Adipose tissue (tissue), 3 donors: ENCODE results near the gene NNMT. TPM values are rescaled to one million over a fixed set of nuclear protein-coding genes. Genes with fewer than 3 reads are reported as not detected.

Source experiments
- H3K27ac ChIP-seq: one replicate; pipeline ENCODE4 v1.5.1; 2013; ENCODE audit warnings: low read depth, low read length
- WGBS, 3 donors: extraction: QIAGEN DNeasy Blood & Tissue Kit; methylation state at CpG; one replicate each; pipeline ENCODE4 v1.1.7; 2013; 5-methylcytosine and 5-hydroxymethylcytosine counted together
- polyA plus RNA-seq, 3 donors: library from polyadenylated mRNA; stranded (reverse); fragments of 200-250 nt; gene quantifications; one replicate each; pipeline ENCODE4 v1.2.3, GENCODE V29; 2013
- donor health status: healthy with polysubstance abuse.
- donor health status: Bipolar disorder and iron deficiency.
- donor health status: healthy.

The NNMT gene
- polyA plus RNA-seq, 3 donors = 93.2 to 1,953 (median 1,163) TPM

DNA sequence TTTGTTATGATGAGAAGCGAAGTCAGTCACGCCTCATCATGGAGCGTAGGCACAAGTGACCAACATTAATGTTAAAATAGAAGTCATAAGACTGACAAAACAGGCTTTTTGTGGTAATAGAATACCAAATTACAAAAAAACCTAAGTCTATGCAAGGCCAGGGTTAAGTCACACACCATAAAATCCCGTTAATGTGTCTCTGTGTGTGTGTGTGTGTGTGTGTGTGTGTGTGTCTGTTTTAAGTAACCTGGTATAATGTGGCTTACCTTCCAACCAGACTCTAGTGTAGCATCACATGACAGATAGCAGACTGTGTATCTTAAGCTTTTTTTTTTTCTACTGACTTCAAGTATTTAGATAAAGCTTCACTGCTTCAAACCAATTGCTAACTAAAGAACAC, 66.1 kb downstream of the NNMT start:
- no peak overlapping the region for H3K27ac ChIP-seq
- WGBS, 3 donors = 82 to 91% (median 83%) methylated on average over 4 of the region's 4 CpGs

DNA sequence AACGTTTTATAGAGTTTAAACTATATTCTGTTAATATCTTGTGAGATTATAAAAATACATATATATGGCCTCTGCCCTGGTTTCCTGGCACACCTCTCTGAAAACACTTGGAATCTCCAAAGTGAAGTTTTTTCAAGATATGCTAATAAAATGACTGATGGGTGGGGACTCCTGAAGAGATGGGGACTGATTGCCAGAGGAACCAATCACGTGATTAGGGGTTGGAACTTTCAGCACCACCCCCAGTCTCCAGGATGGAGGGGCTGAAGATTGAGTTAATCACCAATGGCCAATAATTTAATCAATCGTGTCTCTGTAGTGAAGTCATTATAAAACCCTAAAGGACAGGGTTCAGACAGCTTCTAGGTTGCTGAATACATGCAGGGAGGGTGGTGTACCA, 66.8 kb downstream of the NNMT start:
- H3K27ac ChIP-seq = no peak overlapping the region
- 46 to 68% (median 66%) methylated on average over 3 of the region's 3 CpGs for WGBS, 3 donors

Other genes starting within 250 kb of the NNMT start
- gene ZBTB16, start 236.7 kb upstream of the NNMT start, polyA plus RNA-seq = 10 to 100 TPM; 30.4 to 68.2 (median 43.1) TPM
- 10 to 100 TPM in 1 of 3 donors, 1 to 10 TPM in 2; 6.4 to 10.1 (median 6.9) TPM for gene C11orf71, start 104.1 kb downstream of the NNMT start, polyA plus RNA-seq
- gene RBM7, start 104.3 kb downstream of the NNMT start, polyA plus RNA-seq = 10 to 100 TPM; 11.8 to 25.2 (median 21.2) TPM
- gene REXO2, start 143.1 kb downstream of the NNMT start, polyA plus RNA-seq = 100 to 1,000 TPM in 1 of 3 donors, 10 to 100 TPM in 2; 38.3 to 142 (median 72.8) TPM